ENCODE results near the gene TBC1D13. TPM values are rescaled to one million over a fixed set of nuclear protein-coding genes. Genes with fewer than 3 reads are reported as not detected.

TBC1D13 gene
- total and polyA plus RNA-seq, 2 of the 13 experiments (the other 11 are each of a cell fraction or from before 2014, with no cell fraction given) = 17.9 to 19.7 TPM

- CTCF ChIA-PET (ENCODE audit: low intra/inter-chr PET ratio, low total read pairs) = no interaction called here
- FAIRE-seq = no peak
- no peak overlapping the region for H3K4me3 ChIP-seq (replicated peaks in 1 of 3; ENCODE audit: insufficient read depth in 1 of 3, low read depth in 2 of 3, low read length in 3 of 3)
- H3K4me2 ChIP-seq (ENCODE audit: low read depth, low read length) = no peak overlapping the region
- TF ChIP-seq U2AF2 (IDR thresholded peaks at IDR 0.05; ENCODE audit: low read depth, low read length) = no peak
- TF ChIP-seq ZNF605 (CRISPR knock-in tag; IDR thresholded peaks at IDR 0.05) = no peak
- no peak for TF ChIP-seq DMAP1 (CRISPR knock-in tag; IDR thresholded peaks at IDR 0.05)
- no peak for TF ChIP-seq MIXL1 (CRISPR knock-in tag; IDR thresholded peaks at IDR 0.05)
- no peak for TF ChIP-seq KAT8 (CRISPR knock-in tag; IDR thresholded peaks at IDR 0.05)
- TF ChIP-seq MEIS1 (CRISPR knock-in tag; IDR thresholded peaks at IDR 0.05; ENCODE audit: borderline replicate concordance) = no peak
- no peak for TF ChIP-seq PBX3 (CRISPR knock-in tag; IDR thresholded peaks at IDR 0.05; ENCODE audit: borderline replicate concordance)
- TF ChIP-seq TCF12 (IDR thresholded peaks at IDR 0.05) = no peak
- TF ChIP-seq TCF12 (CRISPR knock-in tag; IDR thresholded peaks at IDR 0.05) = no peak
- TF ChIP-seq NFAT5 (CRISPR knock-in tag; IDR thresholded peaks at IDR 0.05) = no peak
- no peak for TF ChIP-seq ZNF207 (IDR thresholded peaks at IDR 0.05; ENCODE audit: borderline replicate concordance)
- TF ChIP-seq NR0B2 (CRISPR knock-in tag; IDR thresholded peaks at IDR 0.05) = no peak
- H3K79me2 ChIP-seq (ENCODE audit: insufficient read depth, low read length) = no peaks in the 10 kb centered on the region
- in situ Hi-C loops (cut with HindIII; ENCODE audit: extremely low pct_ligation_motif_present, low pct_unique_long_range_greater_than_20kb) = no loop called here
- peaks cover 23% of the 10 kb centered on the region for H3K4me1 ChIP-seq (ENCODE audit: insufficient read depth, low read length)
- H3K9me3 ChIP-seq (ENCODE audit: low read length) = no peaks in the 10 kb centered on the region
- no peak overlapping the region for H2AFZ ChIP-seq (ENCODE audit: low read length)
- H3K36me3 ChIP-seq (replicated peaks in 1 of 2; ENCODE audit: control insufficient read depth in 1 of 2, insufficient read depth in 2 of 2, low read length in 2 of 2) = peaks cover 15 to 29% of the 10 kb centered on the region in 2 experiments
- DNase-seq (ENCODE audit: low spot score) = no peak
- no peak overlapping the region for H3K9ac ChIP-seq (ENCODE audit: insufficient read depth, low read depth, low read length)
- intact Hi-C loops (cut with micrococcal nuclease; ENCODE audit: unreplicated experiment) = no loop called here
- H4K20me1 ChIP-seq (ENCODE audit: insufficient read depth, low read length) = no peaks in the 10 kb centered on the region
- no peak overlapping the region for H3K27ac ChIP-seq (ENCODE audit: extremely low read length, insufficient read depth, low read length)
- 93% methylated on average over 3 of the region's 4 CpGs for WGBS (ENCODE audit: low lambda C conversion rate)
- no peak for ATAC-seq
- POLR2A ChIA-PET = no interaction called here
- no peaks in the 10 kb centered on the region; a peak in 1 of 5 replicates for H3K27me3 ChIP-seq (ENCODE audit: control insufficient read depth in 1 of 2, insufficient read depth in 2 of 2, low read length in 2 of 2)
- no TSS peak for BruUV-seq (replicated peaks)
Measured at GRCh38 chr9:128790536-128790935, 3.5 kb downstream of the TBC1D13 start.
